CD4-positive, alpha-beta T cell (primary cell): Measurements from ENCODE around the gene LPIN2. TPM values are rescaled to one million over a fixed set of nuclear protein-coding genes. Genes with fewer than 3 reads are reported as not detected.
"Not testable (repeated sequence)": the region's sequence is repeated elsewhere in the genome, so short reads cannot be mapped to it uniquely, and the experiment has no call there.

Experiments
- ATAC-seq: fragments of 200-7000 bp; cut with Tn5 transposase; one replicate; pipeline ENCODE4 v1.10.0; 2022; ENCODE audit warnings: mild to moderate bottlenecking; ENCODE audit not compliant: poor library complexity
- CTCF ChIA-PET: fragments of 350-600 bp; sonication (Branson Sonifier 250); formaldehyde crosslinking; loops from one replicate; lab custom pipeline; 2021; ENCODE audit warnings: antibody characterized with exemption, inconsistent platforms; lab: Charles Lee
- POLR2A ChIA-PET: fragments of 350-600 bp; sonication (Branson Sonifier 250); formaldehyde crosslinking; loops from one replicate; lab custom pipeline; 2021; ENCODE audit warnings: antibody characterized with exemption, inconsistent platforms; lab: Charles Lee
- DNase-seq, 14 experiments: peaks; one replicate each; pipeline ENCODE4 v3.0.0-alpha.2; 2013 to 2020; ENCODE audit warnings: mixed read lengths in 2 of 14
- H3K27ac ChIP-seq, 2 donors: one replicate each; pipeline versions ENCODE4 v1.5.1 to v1.7.0; 2013; ENCODE audit warnings: low read length in 2 of 2, low read depth in 1 of 2, mild to moderate bottlenecking in 1 of 2
- H3K27me3 ChIP-seq, 2 experiments: 1 replicate in 1 of 2; 2 replicates in 1 of 2; pipeline versions ENCODE4 v1.6.1 to v1.7.0; 2013; ENCODE audit warnings: low read length in 2 of 2, control low read depth in 1 of 2, mild to moderate bottlenecking in 1 of 2, moderate library complexity in 1 of 2; ENCODE audit not compliant: insufficient read depth in 2 of 2, control insufficient read depth in 1 of 2
- H3K36me3 ChIP-seq: one replicate; pipeline ENCODE4 v1.6.1; 2013; ENCODE audit warnings: low read length, control low read depth; ENCODE audit not compliant: insufficient read depth
- H3K4me1 ChIP-seq: one replicate; pipeline ENCODE4 v1.6.1; 2013; ENCODE audit warnings: low read length, control low read depth; ENCODE audit not compliant: insufficient read depth
- H3K4me3 ChIP-seq: one replicate; pipeline ENCODE4 v1.5.1; 2013; ENCODE audit warnings: mild to moderate bottlenecking, low read length, moderate library complexity
- H3K9me3 ChIP-seq, 2 experiments: 1 replicate in 1 of 2; 2 replicates in 1 of 2; pipeline versions ENCODE4 v1.6.1 to v1.7.0; 2013; ENCODE audit warnings: low read length in 2 of 2, mild to moderate bottlenecking in 2 of 2, control low read depth in 1 of 2, moderate library complexity in 1 of 2; ENCODE audit not compliant: control insufficient read depth in 1 of 2, insufficient read depth in 1 of 2
- H3K27ac Mint-ChIP-seq: one replicate; pipeline ENCODE4 v1.8.0; 2020; ENCODE audit warnings: mixed read lengths
- H3K27me3 Mint-ChIP-seq: one replicate; pipeline ENCODE4 v1.8.0; 2021; ENCODE audit warnings: mixed read lengths
- H3K36me3 Mint-ChIP-seq: one replicate; pipeline ENCODE4 v1.8.0; 2021; ENCODE audit warnings: low read depth, mixed read lengths
- H3K4me1 Mint-ChIP-seq: one replicate; pipeline ENCODE4 v1.8.0; 2021; ENCODE audit warnings: low read depth, mixed read lengths
- H3K4me3 Mint-ChIP-seq: one replicate; pipeline ENCODE4 v1.8.0; 2020; ENCODE audit warnings: mild to moderate bottlenecking, mixed read lengths
- H3K9me3 Mint-ChIP-seq: one replicate; pipeline ENCODE4 v1.8.0; 2020; ENCODE audit warnings: mixed read lengths
- intact Hi-C, 2 experiments: fragments of 100-400 bp; cut with DNase I in 1 of 2; cut with micrococcal nuclease in 1 of 2; formaldehyde crosslinking; loops; one replicate each; pipeline versions ENCODE4 v1.15.1 to v1.9.0; 2023 to 2025; cut with DNase I, micrococcal nuclease
- total RNA-seq, 174 experiments: library from RNA in 2 of 174; stranded (reverse) in 2 of 174; gene quantifications; one replicate each; pipeline ENCODE4 v1.2.3 and lab custom pipeline; 2021 to 2026
- TF ChIP-seq, protein P1 (sequence below): fragments of 200-600 bp; IDR thresholded peaks from one replicate; pipeline ENCODE4 v1.8.0; 2022; ENCODE audit warnings: antibody characterized with exemption, mild to moderate bottlenecking

Gene LPIN2
- total RNA-seq, 2 experiments from 2014 or later = 48.7 to 49.0 TPM

DNA sequence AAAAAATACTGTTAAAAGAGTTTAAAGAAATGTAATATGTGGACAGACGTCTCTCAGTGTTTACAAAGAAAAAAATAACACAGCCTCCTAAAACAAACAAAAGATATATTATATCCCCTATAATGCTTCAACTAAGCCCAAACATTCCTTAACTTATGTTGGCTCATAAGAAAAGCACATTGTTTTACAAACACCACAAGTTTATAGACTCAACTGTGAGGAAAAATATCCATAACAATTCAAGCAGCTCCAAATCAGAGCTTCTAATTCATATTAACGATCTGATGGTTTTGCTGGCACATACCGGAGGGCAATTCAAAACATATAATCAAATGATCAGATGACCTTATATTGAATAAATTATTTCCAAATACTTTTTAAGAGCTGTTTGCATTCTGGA, 5.5 kb downstream of the LPIN2 start:
- intact Hi-C loops = no loop called here
- Histone ChIP-seq H3K27ac (no peak overlapping the region), H3K27me3 (no peaks in the 10 kb centered on the region), H3K4me1 (peaks cover 47% of the 10 kb centered on the region), H3K4me3 (no peak overlapping the region), H3K36me3 (peaks cover 35% of the 10 kb centered on the region), H3K9me3 (no peaks in the 10 kb centered on the region)
- peaks cover 3% of the 10 kb centered on the region for H3K9me3 Mint-ChIP-seq
- peaks cover 77% of the 10 kb centered on the region for H3K36me3 Mint-ChIP-seq
- ChIA-PET CTCF (interaction anchor here (0.6 to 4.6 kb wide), 5 partner anchors 8 to 239 kb away, joined by 3 to 19 read pairs (median 5); no protein-coding TSS in a partner anchor), POLR2A (interaction anchor here (1.4 kb wide), 1 partner anchor 67 kb away, joined by 3 read pairs; no protein-coding TSS in a partner anchor)
- ATAC-seq (no peak), DNase-seq (no peak)
- TF ChIP-seq, protein P1, sequence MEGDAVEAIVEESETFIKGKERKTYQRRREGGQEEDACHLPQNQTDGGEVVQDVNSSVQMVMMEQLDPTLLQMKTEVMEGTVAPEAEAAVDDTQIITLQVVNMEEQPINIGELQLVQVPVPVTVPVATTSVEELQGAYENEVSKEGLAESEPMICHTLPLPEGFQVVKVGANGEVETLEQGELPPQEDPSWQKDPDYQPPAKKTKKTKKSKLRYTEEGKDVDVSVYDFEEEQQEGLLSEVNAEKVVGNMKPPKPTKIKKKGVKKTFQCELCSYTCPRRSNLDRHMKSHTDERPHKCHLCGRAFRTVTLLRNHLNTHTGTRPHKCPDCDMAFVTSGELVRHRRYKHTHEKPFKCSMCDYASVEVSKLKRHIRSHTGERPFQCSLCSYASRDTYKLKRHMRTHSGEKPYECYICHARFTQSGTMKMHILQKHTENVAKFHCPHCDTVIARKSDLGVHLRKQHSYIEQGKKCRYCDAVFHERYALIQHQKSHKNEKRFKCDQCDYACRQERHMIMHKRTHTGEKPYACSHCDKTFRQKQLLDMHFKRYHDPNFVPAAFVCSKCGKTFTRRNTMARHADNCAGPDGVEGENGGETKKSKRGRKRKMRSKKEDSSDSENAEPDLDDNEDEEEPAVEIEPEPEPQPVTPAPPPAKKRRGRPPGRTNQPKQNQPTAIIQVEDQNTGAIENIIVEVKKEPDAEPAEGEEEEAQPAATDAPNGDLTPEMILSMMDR = no peak
- peaks cover 62% of the 10 kb centered on the region for H3K4me1 Mint-ChIP-seq
- H3K27ac Mint-ChIP-seq = peak overlapping the region; percentile 10
- no peaks in the 10 kb centered on the region for H3K27me3 Mint-ChIP-seq
- H3K4me3 Mint-ChIP-seq = no peak overlapping the region

GRCh38 chr18:3005462-3005861, 7.5 kb downstream of the LPIN2 start:
- peaks cover 33% of the 10 kb centered on the region for H3K4me1 ChIP-seq
- H3K4me1 Mint-ChIP-seq = peaks cover 62% of the 10 kb centered on the region
- intact Hi-C loops = no loop called here
- no peaks in the 10 kb centered on the region for H3K27me3 ChIP-seq
- no peak overlapping the region for H3K4me3 Mint-ChIP-seq
- ChIA-PET POLR2A (interaction anchor here (1.0 to 1.4 kb wide), 2 partner anchors 9 to 57 kb away, joined by 3 to 6 read pairs; no protein-coding TSS in a partner anchor), CTCF (no interaction called here)
- TF ChIP-seq, protein P1 = no peak
- no peak overlapping the region for H3K27ac Mint-ChIP-seq
- DNase-seq = no peak
- H3K27ac ChIP-seq = no peak overlapping the region
- H3K9me3 Mint-ChIP-seq = peaks cover 7% of the 10 kb centered on the region
- ATAC-seq = no peak
- no peaks in the 10 kb centered on the region for H3K27me3 Mint-ChIP-seq
- H3K4me3 ChIP-seq = no peak overlapping the region
- H3K9me3 ChIP-seq = no peaks in the 10 kb centered on the region
- peaks cover 80% of the 10 kb centered on the region for H3K36me3 Mint-ChIP-seq
- H3K36me3 ChIP-seq = peaks cover 26% of the 10 kb centered on the region

DNA sequence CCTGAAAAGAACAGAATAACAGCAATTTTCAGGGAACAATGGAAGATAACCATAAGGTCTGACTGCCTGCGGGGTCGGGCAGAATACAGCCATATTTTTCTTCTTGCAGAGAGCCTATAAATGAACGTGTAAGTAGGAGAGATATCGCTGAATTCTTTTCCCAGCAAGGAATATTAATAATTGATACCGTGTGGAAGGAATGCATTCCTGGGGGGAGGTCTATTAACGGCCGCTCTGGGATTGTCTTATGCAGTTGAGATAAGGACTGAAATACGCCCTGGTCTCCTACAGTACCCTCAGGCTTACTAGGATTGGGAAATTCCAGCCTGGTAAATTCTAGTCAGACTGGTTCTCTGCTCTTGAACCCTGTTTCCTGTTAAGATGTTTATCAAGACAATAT, 9.2 kb downstream of the LPIN2 start:
- ATAC-seq, H3K9me3 ChIP-seq, H3K4me3 Mint-ChIP-seq, H3K27me3 ChIP-seq, H3K27ac ChIP-seq, H3K27me3 Mint-ChIP-seq, intact Hi-C loops, H3K9me3 Mint-ChIP-seq, POLR2A ChIA-PET, H3K4me3 ChIP-seq, DNase-seq: not testable (repeated sequence)
- CTCF ChIA-PET = interaction anchor here (2.5 kb wide), 1 partner anchor 126 kb away, joined by 5 read pairs; no protein-coding TSS in a partner anchor
- peaks cover 28% of the 10 kb centered on the region for H3K4me1 ChIP-seq
- H3K4me1 Mint-ChIP-seq = peaks cover 69% of the 10 kb centered on the region
- peaks cover 87% of the 10 kb centered on the region for H3K36me3 Mint-ChIP-seq
- H3K36me3 ChIP-seq = peaks cover 24% of the 10 kb centered on the region
- peak overlapping the region; percentile 65 for H3K27ac Mint-ChIP-seq

GRCh38 chr18:3002732-3003131, 10.2 kb downstream of the LPIN2 start:
- TF ChIP-seq, protein P1 = no peak
- Histone ChIP-seq H3K4me1 (peaks cover 29% of the 10 kb centered on the region), H3K27ac (no peak overlapping the region), H3K9me3 (no peaks in the 10 kb centered on the region), H3K4me3 (no peak overlapping the region), H3K27me3 (no peaks in the 10 kb centered on the region), H3K36me3 (peaks cover 17% of the 10 kb centered on the region)
- no peak overlapping the region for H3K4me3 Mint-ChIP-seq
- ChIA-PET POLR2A (no interaction called here), CTCF (interaction anchor here (1.0 to 2.5 kb wide), 4 partner anchors 8 to 127 kb away, joined by 3 to 5 read pairs (median 4); no protein-coding TSS in a partner anchor)
- no peaks in the 10 kb centered on the region for H3K27me3 Mint-ChIP-seq
- intact Hi-C loops = no loop called here
- ATAC-seq (no peak), DNase-seq (no peak)
- peaks cover 7% of the 10 kb centered on the region for H3K9me3 Mint-ChIP-seq
- peaks cover 80% of the 10 kb centered on the region for H3K36me3 Mint-ChIP-seq
- peaks cover 73% of the 10 kb centered on the region for H3K4me1 Mint-ChIP-seq
- H3K27ac Mint-ChIP-seq = peak overlapping the region; percentile 16
